B cell (primary cell): Measurements from ENCODE around the gene EPB41L4A. TPM values are rescaled to one million over a fixed set of nuclear protein-coding genes. Genes with fewer than 3 reads are reported as not detected.

Experiments
- ATAC-seq: fragments of 200-7000 bp; cut with Tn5 transposase; one replicate; pipeline ENCODE4 v1.10.0; 2021; ENCODE audit warnings: low read depth, mild to moderate bottlenecking, moderate number of reproducible peaks, moderate library complexity
- CTCF ChIA-PET: fragments of 350-600 bp; sonication (Branson Sonifier 250); formaldehyde crosslinking; loops from one replicate; lab custom pipeline; 2021; ENCODE audit warnings: antibody characterized with exemption, inconsistent platforms; lab: Charles Lee
- POLR2A ChIA-PET: fragments of 350-600 bp; sonication (Branson Sonifier 250); formaldehyde crosslinking; loops from one replicate; lab custom pipeline; 2021; ENCODE audit warnings: antibody characterized with exemption; lab: Charles Lee
- DNase-seq: peaks from one replicate; pipeline ENCODE4 v3.0.0; 2013
- H2AFZ ChIP-seq: 2 replicates; pipeline ENCODE4 v1.6.1; 2012; ENCODE audit warnings: mild to moderate bottlenecking, low read depth, low read length; ENCODE audit not compliant: insufficient read depth, poor library complexity, severe bottlenecking
- H3K27ac ChIP-seq, 2 donors: 1 replicate in 1 of 2; 2 replicates in 1 of 2; pipeline ENCODE4 v1.5.1; 2012 to 2013; ENCODE audit warnings: low read length in 2 of 2, mild to moderate bottlenecking in 2 of 2, moderate library complexity in 1 of 2
- H3K27me3 ChIP-seq, 4 experiments: fragments of 200-600 bp in 1 of 4; sonication (generic) in 1 of 4; replicated peaks in 1 of 4; 1 replicate in 2 of 4; 2 replicates in 2 of 4; pipeline versions ENCODE4 v1.6.1 to v1.7.0; 2013 to 2016; ENCODE audit warnings: low read length in 3 of 4, mild to moderate bottlenecking in 2 of 4, mixed read lengths in 1 of 4, moderate library complexity in 1 of 4; ENCODE audit not compliant: insufficient read depth in 4 of 4, control insufficient read depth in 3 of 4; ENCODE audit errors: control extremely low read depth in 1 of 4
- H3K36me3 ChIP-seq, 2 experiments: replicated peaks in 1 of 2; 1 replicate in 1 of 2; 2 replicates in 1 of 2; pipeline versions ENCODE4 v1.6.1 to v1.7.1; 2013; ENCODE audit warnings: low read length in 1 of 2; ENCODE audit not compliant: insufficient read depth in 2 of 2, control insufficient read depth in 1 of 2; ENCODE audit errors: control extremely low read depth in 1 of 2, extremely low read depth in 1 of 2
- H3K4me1 ChIP-seq, 2 donors: fragments of 200-600 bp in 1 of 2; sonication (generic) in 1 of 2; 1 replicate in 1 of 2; 2 replicates in 1 of 2; pipeline versions ENCODE4 v1.5.1 to v1.6.1; 2013 to 2017; ENCODE audit warnings: low read length in 2 of 2; ENCODE audit not compliant: control insufficient read depth in 2 of 2, insufficient read depth in 2 of 2
- H3K4me2 ChIP-seq: replicated peaks from 2 replicates; pipeline ENCODE3; 2012; ENCODE audit warnings: mild to moderate bottlenecking, low read depth, low read length; ENCODE audit not compliant: poor library complexity, severe bottlenecking
- H3K4me3 ChIP-seq, 5 experiments: fragments of 200-600 bp in 1 of 5; sonication (generic) in 1 of 5; 1 replicate in 3 of 5; 2 replicates in 2 of 5; pipeline versions ENCODE4 v1.5.1 to v1.7.0; 2011 to 2016; ENCODE audit warnings: low read length in 4 of 5, mild to moderate bottlenecking in 4 of 5, low read depth in 2 of 5, control low read depth in 1 of 5, moderate library complexity in 1 of 5; ENCODE audit not compliant: insufficient read depth in 1 of 5; ENCODE audit errors: control extremely low read depth in 1 of 5, extremely low read depth in 1 of 5
- H3K79me2 ChIP-seq: fragments of 200-600 bp; sonication (generic); one replicate; pipeline ENCODE4 v1.6.0; 2016; ENCODE audit warnings: low read length; ENCODE audit not compliant: control insufficient read depth, insufficient read depth
- H3K9ac ChIP-seq: fragments of 200-600 bp; sonication (generic); 2 replicates; pipeline ENCODE4 v1.6.1; 2017; ENCODE audit warnings: mild to moderate bottlenecking, low read length, moderate library complexity
- H3K9me3 ChIP-seq, 3 donors: one replicate each; pipeline versions ENCODE4 v1.6.1 to v1.7.1; 2013; ENCODE audit warnings: low read length in 2 of 3; ENCODE audit not compliant: control insufficient read depth in 2 of 3, insufficient read depth in 1 of 3; ENCODE audit errors: control extremely low read depth in 1 of 3
- H4K20me1 ChIP-seq: 2 replicates; pipeline ENCODE4 v1.6.0; 2012; ENCODE audit warnings: mild to moderate bottlenecking, low read length; ENCODE audit not compliant: insufficient read depth, control insufficient read depth, poor library complexity, severe bottlenecking
- H3K27ac Mint-ChIP-seq: one replicate; pipeline ENCODE4 v1.8.0; 2021; ENCODE audit warnings: mixed read lengths
- H3K27me3 Mint-ChIP-seq: one replicate; pipeline ENCODE4 v1.8.0; 2021; ENCODE audit warnings: mixed read lengths
- H3K4me1 Mint-ChIP-seq: one replicate; pipeline ENCODE4 v1.8.0; 2021; ENCODE audit warnings: mixed read lengths
- H3K4me3 Mint-ChIP-seq: one replicate; pipeline ENCODE4 v1.8.0; 2021; ENCODE audit warnings: mixed read lengths
- H3K9me3 Mint-ChIP-seq: one replicate; pipeline ENCODE4 v1.8.0; 2022; ENCODE audit warnings: mixed read lengths; ENCODE audit not compliant: insufficient read depth
- EZH2 ChIP-seq: IDR thresholded peaks from 2 replicates; pipeline ENCODE4 v1.6.1; 2012; ENCODE audit warnings: borderline replicate concordance, low read depth, mild to moderate bottlenecking, moderate library complexity, low read length; ENCODE audit not compliant: insufficient read depth, poor library complexity, severe bottlenecking
- WGBS: methylation state at CpG from one replicate; pipeline ENCODE4 v1.1.5; 2013; ENCODE audit warnings: missing lambda C conversion rate; ENCODE audit not compliant: insufficient coverage; 5-methylcytosine and 5-hydroxymethylcytosine counted together
- intact Hi-C: fragments of 100-400 bp; cut with micrococcal nuclease; formaldehyde crosslinking; loops from one replicate; pipeline ENCODE4 v1.10.0; 2022
- polyA plus RNA-seq: library from polyadenylated mRNA; depleted of rRNA; stranded (reverse); fragments of >200 nt; gene quantifications from 2 replicates; pipeline ENCODE4 v1.2.3, GENCODE V29; 2012
- total RNA-seq, 2 donors: library from RNA; stranded (reverse); fragments of 120-200 nt in 1 of 2; gene quantifications; 1 replicate in 1 of 2; 2 replicates in 1 of 2; pipeline versions ENCODE4 v1.2.3 to v1.2.4, GENCODE V29; 2013 to 2022
- TF ChIP-seq, protein P1 (sequence below): fragments of 200-600 bp; IDR thresholded peaks from one replicate; pipeline ENCODE4 v1.8.0; 2022; ENCODE audit warnings: antibody characterized with exemption, mild to moderate bottlenecking

EPB41L4A gene
- total and polyA plus RNA-seq, 2 donors (not counting 1 experiment from before 2014, with no cell fraction given), result 1.8 to 12.9 TPM

DNA sequence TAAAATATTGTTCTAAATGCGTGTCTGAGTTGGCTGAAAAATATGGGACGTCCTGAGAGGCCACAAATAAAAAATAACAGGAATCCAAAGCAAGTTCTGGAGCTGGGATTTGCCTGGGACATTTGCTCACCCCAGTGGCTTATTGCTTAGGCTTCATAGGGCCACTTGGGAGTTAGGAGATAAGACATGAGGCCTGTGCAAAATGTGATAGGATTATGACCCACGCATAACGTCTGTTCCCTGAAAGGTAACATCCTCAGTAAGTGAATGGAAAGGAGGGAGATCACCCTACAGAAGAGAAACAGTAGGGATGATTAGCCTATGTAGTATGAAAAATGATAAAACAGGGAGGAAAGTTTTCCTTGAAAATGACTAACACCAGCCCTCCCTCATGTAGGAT, 269.4 kb downstream of the EPB41L4A start:
- Histone ChIP-seq H3K9me3 (no peaks in the 10 kb centered on the region), H3K9ac (no peak overlapping the region)
- POLR2A ChIA-PET, result no interaction called here

More for the DNA sequence above, 269.4 kb downstream of the EPB41L4A start:
- intact Hi-C loops, result loop anchor here (5.0 kb wide), 1 partner anchor 617 kb away; no protein-coding TSS in a partner anchor
- no peak for DNase-seq
- H3K9me3 Mint-ChIP-seq, result no peaks in the 10 kb centered on the region
- H3K27ac Mint-ChIP-seq, result no peak overlapping the region
- 100% methylated on average over 1 of the region's 4 CpGs for WGBS
- Histone ChIP-seq H3K27ac (no peak overlapping the region), H3K4me1 (no peaks in the 10 kb centered on the region), H3K27me3 (peaks cover 0 to 5% (median 0%) of the 10 kb centered on the region in 4 experiments), H3K4me3 (no peak overlapping the region), H3K36me3 (no peaks in the 10 kb centered on the region), H2AFZ (no peak overlapping the region), H4K20me1 (no peaks in the 10 kb centered on the region), H3K79me2 (no peaks in the 10 kb centered on the region), H3K4me2 (no peak overlapping the region)
- no peak overlapping the region for H3K4me3 Mint-ChIP-seq
- H3K4me1 Mint-ChIP-seq, result no peaks in the 10 kb centered on the region
- no peak for TF ChIP-seq EZH2
- TF ChIP-seq, protein P1, sequence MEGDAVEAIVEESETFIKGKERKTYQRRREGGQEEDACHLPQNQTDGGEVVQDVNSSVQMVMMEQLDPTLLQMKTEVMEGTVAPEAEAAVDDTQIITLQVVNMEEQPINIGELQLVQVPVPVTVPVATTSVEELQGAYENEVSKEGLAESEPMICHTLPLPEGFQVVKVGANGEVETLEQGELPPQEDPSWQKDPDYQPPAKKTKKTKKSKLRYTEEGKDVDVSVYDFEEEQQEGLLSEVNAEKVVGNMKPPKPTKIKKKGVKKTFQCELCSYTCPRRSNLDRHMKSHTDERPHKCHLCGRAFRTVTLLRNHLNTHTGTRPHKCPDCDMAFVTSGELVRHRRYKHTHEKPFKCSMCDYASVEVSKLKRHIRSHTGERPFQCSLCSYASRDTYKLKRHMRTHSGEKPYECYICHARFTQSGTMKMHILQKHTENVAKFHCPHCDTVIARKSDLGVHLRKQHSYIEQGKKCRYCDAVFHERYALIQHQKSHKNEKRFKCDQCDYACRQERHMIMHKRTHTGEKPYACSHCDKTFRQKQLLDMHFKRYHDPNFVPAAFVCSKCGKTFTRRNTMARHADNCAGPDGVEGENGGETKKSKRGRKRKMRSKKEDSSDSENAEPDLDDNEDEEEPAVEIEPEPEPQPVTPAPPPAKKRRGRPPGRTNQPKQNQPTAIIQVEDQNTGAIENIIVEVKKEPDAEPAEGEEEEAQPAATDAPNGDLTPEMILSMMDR, result no peak
- ATAC-seq, result no peak
- CTCF ChIA-PET, result interaction anchor here (0.6 to 2.8 kb wide), 3 partner anchors 75 to 618 kb away, joined by 3 to 15 read pairs (median 6); no protein-coding TSS in a partner anchor
- H3K27me3 Mint-ChIP-seq, result peaks cover 10% of the 10 kb centered on the region
